HPDE6-E6E7 (cell line): ENCODE results near the gene FOLR1.
"Not testable (repeated sequence)": the region's sequence is repeated elsewhere in the genome, so short reads cannot be mapped to it uniquely, and the experiment has no call there.

ENCODE experiments used
- DNase-seq: peaks from one replicate; pipeline ENCODE4 v3.0.0; 2011; ENCODE audit warnings: missing footprints; ENCODE audit errors: extremely low spot score

FOLR1 gene

GRCh38 chr11:72181553-72181958 lies 10.4 kb upstream of the FOLR1 start:
- DNase-seq, result peak; percentile 26

- DNase-seq, result no peak
Observed at GRCh38 chr11:72188267-72188666, 3.7 kb upstream of the FOLR1 start.

GRCh38 chr11:72189455-72190250 lies 2.3 kb upstream of the FOLR1 start:
- no peak for DNase-seq

- DNase-seq, result no peak
Observed at GRCh38 chr11:72190631-72191071, 1.3 kb upstream of the FOLR1 start.

- no peak for DNase-seq
Observed at GRCh38 chr11:72195518-72196270, 3.8 kb downstream of the FOLR1 start.

GRCh38 chr11:72201445-72201844 lies 9.5 kb downstream of the FOLR1 start:
- DNase-seq, result not testable (repeated sequence)

GRCh38 chr11:72202571-72202970 lies 10.6 kb downstream of the FOLR1 start:
- no peak for DNase-seq

GRCh38 chr11:72203163-72203562 lies 11.2 kb downstream of the FOLR1 start:
- no peak for DNase-seq

- no peak for DNase-seq
Observed at GRCh38 chr11:72204886-72205285, 12.9 kb downstream of the FOLR1 start.

- DNase-seq, result not testable (repeated sequence)
Observed at GRCh38 chr11:72206794-72207193, 14.9 kb downstream of the FOLR1 start.

GRCh38 chr11:72208281-72208680 lies 16.3 kb downstream of the FOLR1 start:
- DNase-seq, result no peak

- DNase-seq, result no peak
Observed at GRCh38 chr11:72209101-72209500, 17.2 kb downstream of the FOLR1 start.

- DNase-seq, result no peak
Observed at GRCh38 chr11:72216638-72217037, 24.7 kb downstream of the FOLR1 start, which contains the start of gene FOLR2. TSS of gene FOLR2 (plus strand) at chr11:72216794. CDS start at chr11:72218585, 1,791 bp downstream.

GRCh38 chr11:72217841-72218240 lies 25.9 kb downstream of the FOLR1 start:
- DNase-seq, result no peak

- no peak for DNase-seq
Observed at GRCh38 chr11:72218251-72218745, 26.4 kb downstream of the FOLR1 start.

- DNase-seq, result no peak
Observed at GRCh38 chr11:72220696-72221363, 28.9 kb downstream of the FOLR1 start.

- no peak for DNase-seq
Observed at GRCh38 chr11:72221386-72222075, 29.6 kb downstream of the FOLR1 start.

- DNase-seq, result no peak
Observed at GRCh38 chr11:72222106-72222891, 30.4 kb downstream of the FOLR1 start.

- no peak for DNase-seq
Observed at GRCh38 chr11:72222907-72223614, 31.1 kb downstream of the FOLR1 start.
